ENCODE data around the gene LAMA3. TPM values are rescaled to one million over a fixed set of nuclear protein-coding genes. Genes with fewer than 3 reads are reported as not detected.

Gene LAMA3
- total RNA-seq, 1 experiment from 2014 or later, result 8.1 TPM

GRCh38 chr18:23855721-23856120, 166.5 kb downstream of the LAMA3 start:
- Histone ChIP-seq H3K4me3 (ENCODE audit: low read depth in 2 of 2, low read length in 2 of 2) (no peak overlapping the region), H3K4me1 (ENCODE audit: control insufficient read depth, insufficient read depth, low read length) (no peaks in the 10 kb centered on the region), H3K27ac (ENCODE audit: low read length) (no peak overlapping the region), H3K36me3 (ENCODE audit: control insufficient read depth, insufficient read depth, low read length) (no peaks in the 10 kb centered on the region), H3K27me3 (ENCODE audit: control insufficient read depth, insufficient read depth, low read length) (no peaks in the 10 kb centered on the region; the same call in 1 of the 2 replicates), H3K9me3 (ENCODE audit: control insufficient read depth, insufficient read depth, low read depth, low read length) (no peaks in the 10 kb centered on the region)
- ChIA-PET POLR2A (no interaction called here), CTCF (no interaction called here)
- intact Hi-C loops (cut with micrococcal nuclease; ENCODE audit: unreplicated experiment), result no loop called here
- ATAC-seq (no peak), DNase-seq (ENCODE audit: low read depth, low spot score) (no peak)
- no TSS peak for BruUV-seq (replicated peaks)
- in situ Hi-C loops (cut with HindIII; ENCODE audit: low pct_unique_long_range_greater_than_20kb, low sequenced_read_pairs), result no loop called here
- TF ChIP-seq TCF7L2 (IDR thresholded peaks at IDR 0.05; ENCODE audit: low read depth, low read length), result no peak
- no peak for TF ChIP-seq REST (IDR thresholded peaks at IDR 0.05; ENCODE audit: insufficient read depth in 1 of 2, low read depth in 2 of 2, low read length in 1 of 2)
- TF ChIP-seq POLR2AphosphoS5 (IDR thresholded peaks at IDR 0.05; ENCODE audit: low read depth, low read length), result no peak
- TF ChIP-seq, protein P1, sequence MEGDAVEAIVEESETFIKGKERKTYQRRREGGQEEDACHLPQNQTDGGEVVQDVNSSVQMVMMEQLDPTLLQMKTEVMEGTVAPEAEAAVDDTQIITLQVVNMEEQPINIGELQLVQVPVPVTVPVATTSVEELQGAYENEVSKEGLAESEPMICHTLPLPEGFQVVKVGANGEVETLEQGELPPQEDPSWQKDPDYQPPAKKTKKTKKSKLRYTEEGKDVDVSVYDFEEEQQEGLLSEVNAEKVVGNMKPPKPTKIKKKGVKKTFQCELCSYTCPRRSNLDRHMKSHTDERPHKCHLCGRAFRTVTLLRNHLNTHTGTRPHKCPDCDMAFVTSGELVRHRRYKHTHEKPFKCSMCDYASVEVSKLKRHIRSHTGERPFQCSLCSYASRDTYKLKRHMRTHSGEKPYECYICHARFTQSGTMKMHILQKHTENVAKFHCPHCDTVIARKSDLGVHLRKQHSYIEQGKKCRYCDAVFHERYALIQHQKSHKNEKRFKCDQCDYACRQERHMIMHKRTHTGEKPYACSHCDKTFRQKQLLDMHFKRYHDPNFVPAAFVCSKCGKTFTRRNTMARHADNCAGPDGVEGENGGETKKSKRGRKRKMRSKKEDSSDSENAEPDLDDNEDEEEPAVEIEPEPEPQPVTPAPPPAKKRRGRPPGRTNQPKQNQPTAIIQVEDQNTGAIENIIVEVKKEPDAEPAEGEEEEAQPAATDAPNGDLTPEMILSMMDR (IDR thresholded peaks at IDR 0.05), result no peak
- no peak for TF ChIP-seq SIN3A (IDR thresholded peaks at IDR 0.05; ENCODE audit: borderline replicate concordance, insufficient read depth, low read depth, low read length)

- no TSS peak for BruUV-seq (replicated peaks)
- Histone ChIP-seq H3K9me3 (ENCODE audit: control insufficient read depth, insufficient read depth, low read depth, low read length) (no peaks in the 10 kb centered on the region), H3K27me3 (ENCODE audit: control insufficient read depth, insufficient read depth, low read length) (no peaks in the 10 kb centered on the region; the same call in 1 of the 2 replicates), H3K36me3 (ENCODE audit: control insufficient read depth, insufficient read depth, low read length) (no peaks in the 10 kb centered on the region), H3K4me3 (ENCODE audit: low read depth in 2 of 2, low read length in 2 of 2) (no peak overlapping the region), H3K4me1 (ENCODE audit: control insufficient read depth, insufficient read depth, low read length) (no peaks in the 10 kb centered on the region), H3K27ac (ENCODE audit: low read length) (no peak overlapping the region)
- ATAC-seq (no peak; the same call in 1 of the 2 replicates), DNase-seq (ENCODE audit: low read depth, low spot score) (no peak)
- POLR2A ChIA-PET, result no interaction called here
- intact Hi-C loops (cut with micrococcal nuclease; ENCODE audit: unreplicated experiment) (no loop called here), in situ Hi-C loops (cut with HindIII; ENCODE audit: low pct_unique_long_range_greater_than_20kb, low sequenced_read_pairs) (no loop called here)
- TF ChIP-seq, protein P1 (IDR thresholded peaks at IDR 0.05), result no peak
- no peak for TF ChIP-seq POLR2AphosphoS5 (IDR thresholded peaks at IDR 0.05; ENCODE audit: low read depth, low read length)
- TF ChIP-seq REST (IDR thresholded peaks at IDR 0.05; ENCODE audit: insufficient read depth in 1 of 2, low read depth in 2 of 2, low read length in 1 of 2), result no peak
- TF ChIP-seq TCF7L2 (IDR thresholded peaks at IDR 0.05; ENCODE audit: low read depth, low read length), result no peak
- TF ChIP-seq SIN3A (IDR thresholded peaks at IDR 0.05; ENCODE audit: borderline replicate concordance, insufficient read depth, low read depth, low read length), result no peak
- CTCF ChIA-PET, result no interaction called here
Observed at GRCh38 chr18:23856466-23857163, 167.4 kb downstream of the LAMA3 start.

Measured in Panc1 (cell line).